HG02870 (cell line): ENCODE measurements around the gene GGCX.
"Not testable (repeated sequence)": the region's sequence is repeated elsewhere in the genome, so short reads cannot be mapped to it uniquely, and the experiment has no call there.

Experiments
- ATAC-seq: cut with Tn5 transposase; IDR thresholded peaks from one replicate; pipeline ENCODE4 v1.9.1; 2021; ENCODE audit warnings: mild to moderate bottlenecking, moderate library complexity; ENCODE audit not compliant: unreplicated experiment

The GGCX gene

DNA sequence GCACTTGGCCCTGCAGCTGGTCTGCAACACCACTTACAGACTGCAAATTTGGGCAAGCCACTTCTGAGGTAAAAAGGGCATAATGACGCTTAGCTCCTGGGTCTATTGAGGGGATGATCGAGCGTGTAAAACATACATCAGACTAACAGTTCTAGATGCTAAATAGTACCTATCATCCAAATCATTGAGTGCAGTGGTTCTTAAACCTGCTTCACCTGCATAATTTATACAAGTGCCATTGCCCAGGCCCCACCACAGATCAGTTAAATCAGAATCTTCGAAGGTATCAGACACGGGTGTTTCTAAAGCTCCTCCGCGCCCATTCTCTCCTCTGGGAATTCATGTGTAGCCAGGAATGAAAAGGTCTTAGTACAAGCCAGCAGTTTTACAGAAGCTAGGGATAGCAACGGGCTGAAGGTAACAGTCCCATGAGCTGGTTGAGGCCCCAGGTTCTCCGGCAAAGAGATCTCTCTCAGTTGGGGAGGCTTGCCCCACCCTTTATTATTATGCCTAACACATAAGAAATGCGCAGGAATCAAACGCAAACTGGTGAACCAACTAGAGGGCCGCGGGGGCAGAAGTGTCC lies 33.5 kb upstream of the GGCX start:
- no peak for ATAC-seq

- no peak for ATAC-seq
Observed at GRCh38 chr2:85593023-85593422, 31.7 kb upstream of the GGCX start.

GRCh38 chr2:85592299-85592698 lies 31.0 kb upstream of the GGCX start:
- ATAC-seq, result not testable (repeated sequence)

GRCh38 chr2:85591563-85591962 lies 30.3 kb upstream of the GGCX start:
- ATAC-seq, result no peak

- ATAC-seq, result no peak
Observed at GRCh38 chr2:85590950-85591349, 29.7 kb upstream of the GGCX start.

DNA sequence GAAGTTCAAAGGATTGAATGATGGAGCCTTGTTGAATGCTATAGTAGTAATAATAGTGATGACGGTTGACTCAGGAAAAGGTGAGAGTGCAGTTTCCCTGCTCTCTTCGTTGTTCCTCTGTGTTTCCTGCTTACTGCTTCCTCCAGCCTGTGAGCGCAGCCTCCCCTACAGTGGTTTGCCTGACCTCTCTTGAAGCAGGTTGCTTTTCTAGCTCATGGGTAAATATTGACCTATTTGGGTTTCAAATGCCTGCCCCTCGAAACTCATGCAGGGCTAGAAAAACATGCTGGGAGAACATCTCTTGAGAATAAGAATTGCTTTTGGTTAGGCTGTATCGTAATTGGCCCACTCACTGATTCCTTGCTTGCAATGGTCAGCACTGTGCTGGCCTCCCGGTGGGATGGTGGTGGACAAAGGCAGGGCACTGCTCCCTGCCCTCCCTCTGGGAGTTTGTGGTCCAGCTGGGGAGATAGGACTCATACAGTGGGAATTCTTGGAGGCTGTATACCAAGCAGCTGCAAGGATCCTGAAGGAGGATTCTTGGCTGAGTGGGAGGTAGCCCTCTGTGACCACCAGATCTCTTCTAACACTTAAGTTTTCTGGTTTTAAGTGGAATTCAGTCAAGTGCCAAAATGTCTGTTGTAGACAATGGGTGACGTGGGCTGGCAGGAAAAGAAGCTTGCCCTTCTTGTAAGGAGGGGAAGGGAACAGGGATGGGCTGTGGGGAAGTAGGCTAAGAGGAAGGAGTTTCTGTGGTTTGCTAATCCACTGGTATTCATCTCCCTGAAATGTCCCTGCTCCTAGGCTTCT lies 28.9 kb upstream of the GGCX start:
- no peak for ATAC-seq

DNA sequence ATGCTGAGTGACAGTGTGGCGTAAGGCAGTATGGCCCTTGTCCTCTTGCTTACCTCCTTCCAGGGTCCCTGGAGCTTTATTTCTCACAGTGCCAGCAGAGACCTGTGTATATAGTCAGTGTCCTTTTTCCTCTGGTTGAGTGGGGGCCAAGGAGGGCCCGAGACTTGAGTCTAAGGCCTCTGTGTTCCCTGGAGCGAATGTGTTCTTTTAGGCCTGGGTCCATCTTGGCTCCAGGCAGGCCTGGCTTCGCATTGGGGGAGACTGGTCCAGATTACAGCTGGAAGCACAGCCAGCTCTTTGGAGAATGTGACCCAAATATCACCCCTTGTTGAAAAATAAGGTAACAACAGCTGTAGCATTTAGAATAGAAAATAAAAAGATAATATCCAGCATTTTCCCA lies 27.9 kb upstream of the GGCX start:
- no peak for ATAC-seq

DNA sequence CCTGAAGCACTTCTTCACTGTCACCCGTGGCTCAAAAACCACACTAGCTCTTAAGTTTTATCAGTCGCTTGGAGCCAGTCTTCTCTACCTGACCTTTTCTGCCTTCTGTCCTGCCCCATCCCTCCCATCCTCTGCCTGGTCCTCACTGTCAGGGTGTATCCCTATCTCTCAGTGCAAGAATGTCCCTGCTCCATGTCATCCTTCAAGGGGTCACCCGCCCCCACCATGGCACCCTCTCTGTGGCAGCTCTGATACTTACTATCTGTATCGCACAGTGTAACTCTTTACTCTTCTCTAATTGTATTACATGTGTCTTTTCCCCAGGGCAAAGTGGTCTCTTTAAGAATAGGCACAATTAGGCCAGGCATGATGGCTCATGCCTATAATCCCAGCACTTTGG lies 27.4 kb upstream of the GGCX start:
- no peak for ATAC-seq

DNA sequence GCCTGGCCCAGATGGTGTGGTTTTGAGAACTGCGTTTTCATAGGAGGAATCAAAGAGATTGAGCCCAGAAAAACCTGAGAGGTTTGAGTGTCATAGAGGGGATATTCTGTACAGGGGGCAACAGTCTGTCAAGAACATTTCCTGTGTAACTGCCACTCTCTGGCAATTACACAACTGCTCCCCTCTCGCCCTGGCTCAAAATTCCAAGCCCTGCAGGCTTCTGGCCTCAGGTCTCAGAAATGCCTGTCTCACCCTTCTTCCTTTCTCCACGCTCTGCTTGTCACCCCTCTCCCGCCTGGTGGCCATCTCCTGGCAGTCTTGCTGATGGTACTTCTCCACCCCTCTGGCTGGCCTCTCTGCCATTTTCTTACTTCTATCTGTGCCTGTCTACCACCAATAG lies 26.9 kb upstream of the GGCX start:
- no peak for ATAC-seq

DNA sequence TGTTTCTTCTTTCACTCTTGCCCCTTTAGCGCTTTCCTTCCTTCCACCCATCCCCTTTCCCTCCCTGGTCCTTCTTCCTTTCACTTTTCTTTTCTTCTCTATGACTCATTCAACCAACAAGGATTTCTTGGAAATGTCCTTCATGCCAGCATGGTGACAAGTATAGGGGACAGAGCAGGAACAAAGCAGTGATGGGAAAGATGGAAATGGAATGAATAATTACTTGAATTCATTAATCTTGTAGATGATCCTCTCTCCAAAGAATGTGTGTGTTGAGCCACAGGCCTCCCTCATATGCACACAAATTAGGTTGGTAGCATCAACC lies 24.4 kb upstream of the GGCX start:
- ATAC-seq, result no peak

DNA sequence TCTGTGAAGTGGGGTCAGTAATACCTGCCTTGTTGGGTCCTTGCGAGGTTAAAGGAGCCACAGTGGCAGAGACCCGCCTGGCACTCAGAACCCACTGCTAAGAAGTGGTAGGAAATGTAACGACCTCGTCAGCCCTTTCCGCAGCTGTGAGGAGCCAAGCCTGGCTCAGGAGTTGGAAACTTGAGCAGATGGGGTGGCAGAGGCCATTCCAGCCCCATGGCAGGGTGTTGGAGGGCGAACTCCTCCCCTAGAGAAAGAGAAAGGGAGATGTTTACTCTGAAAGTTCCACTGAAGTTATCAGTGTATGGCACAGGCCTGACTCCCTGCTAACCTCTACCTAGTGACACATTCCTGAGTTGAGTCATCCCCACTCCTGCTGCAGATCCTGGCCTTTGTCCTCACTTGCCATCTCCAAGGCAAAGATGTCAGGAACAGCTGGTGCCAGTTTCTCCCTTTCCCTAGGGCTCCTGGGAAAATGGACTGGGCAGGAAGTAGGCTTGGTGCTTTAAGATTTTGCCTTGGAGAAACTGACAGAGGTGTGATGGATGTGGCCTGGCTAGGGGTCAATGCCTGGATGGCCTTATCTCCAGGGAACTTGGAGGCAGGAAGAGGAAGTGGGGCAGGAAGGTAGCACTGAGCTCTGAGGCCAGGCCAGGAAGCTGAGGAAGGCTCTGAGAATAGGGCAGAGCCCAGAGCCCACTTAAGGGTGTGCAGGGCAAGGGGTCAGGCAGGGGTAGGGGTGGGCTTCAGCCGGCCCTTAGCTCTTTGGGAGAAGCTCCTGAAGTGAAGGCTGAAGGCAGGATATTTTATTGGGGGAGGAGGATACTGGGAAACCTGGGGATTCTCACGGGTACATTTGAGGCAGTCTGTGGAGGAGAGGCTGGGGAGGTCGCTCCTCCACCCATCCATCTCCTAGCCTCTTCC lies 23.8 kb upstream of the GGCX start:
- peak; percentile 46 for ATAC-seq

GRCh38 chr2:85584354-85584856 lies 23.1 kb upstream of the GGCX start, which contains the start of gene VAMP5:
TSS of gene VAMP5 (plus strand) at chr2:85584431. CDS start at chr2:85584491, 60 bp downstream.
- ATAC-seq, result peak; percentile 17

GRCh38 chr2:85583667-85584353 lies 22.5 kb upstream of the GGCX start:
- ATAC-seq, result peak; percentile 53

GRCh38 chr2:85582492-85582891 lies 21.2 kb upstream of the GGCX start:
- no peak for ATAC-seq

GRCh38 chr2:85580206-85580605 lies 18.9 kb upstream of the GGCX start:
- no peak for ATAC-seq

DNA sequence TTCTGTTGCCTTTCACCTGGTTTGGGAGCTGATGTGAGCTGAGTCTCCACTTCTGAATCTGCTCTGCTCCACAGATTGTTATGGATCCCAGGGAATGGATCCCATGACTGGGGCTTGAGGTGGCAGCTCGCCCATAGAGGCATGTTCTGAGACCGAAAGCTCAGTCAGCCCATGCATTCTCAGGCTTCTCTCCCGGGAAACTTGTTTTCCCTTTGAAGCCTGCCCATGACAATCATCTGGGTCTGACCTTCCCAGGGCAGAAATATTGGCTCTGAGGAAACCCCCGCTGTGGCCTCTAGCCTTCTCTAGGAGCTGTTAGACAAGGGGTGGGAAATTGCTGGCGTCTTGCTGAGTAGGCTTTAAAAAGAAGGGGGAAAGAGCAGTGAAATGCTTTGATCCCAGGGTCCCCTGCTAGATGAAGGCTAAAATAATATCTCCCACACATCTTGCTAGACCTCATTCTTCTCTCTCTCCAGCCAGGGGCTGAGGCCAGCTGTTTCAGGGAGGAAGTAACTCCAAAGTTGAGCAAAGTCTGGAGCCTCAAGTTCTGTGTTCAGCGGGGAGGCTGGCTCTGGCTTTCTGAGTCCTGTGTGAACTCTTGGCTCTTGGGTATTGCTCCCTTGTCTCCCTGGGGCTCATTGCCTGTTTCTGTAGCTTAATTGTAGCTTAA lies 18.1 kb upstream of the GGCX start:
- no peak for ATAC-seq

DNA sequence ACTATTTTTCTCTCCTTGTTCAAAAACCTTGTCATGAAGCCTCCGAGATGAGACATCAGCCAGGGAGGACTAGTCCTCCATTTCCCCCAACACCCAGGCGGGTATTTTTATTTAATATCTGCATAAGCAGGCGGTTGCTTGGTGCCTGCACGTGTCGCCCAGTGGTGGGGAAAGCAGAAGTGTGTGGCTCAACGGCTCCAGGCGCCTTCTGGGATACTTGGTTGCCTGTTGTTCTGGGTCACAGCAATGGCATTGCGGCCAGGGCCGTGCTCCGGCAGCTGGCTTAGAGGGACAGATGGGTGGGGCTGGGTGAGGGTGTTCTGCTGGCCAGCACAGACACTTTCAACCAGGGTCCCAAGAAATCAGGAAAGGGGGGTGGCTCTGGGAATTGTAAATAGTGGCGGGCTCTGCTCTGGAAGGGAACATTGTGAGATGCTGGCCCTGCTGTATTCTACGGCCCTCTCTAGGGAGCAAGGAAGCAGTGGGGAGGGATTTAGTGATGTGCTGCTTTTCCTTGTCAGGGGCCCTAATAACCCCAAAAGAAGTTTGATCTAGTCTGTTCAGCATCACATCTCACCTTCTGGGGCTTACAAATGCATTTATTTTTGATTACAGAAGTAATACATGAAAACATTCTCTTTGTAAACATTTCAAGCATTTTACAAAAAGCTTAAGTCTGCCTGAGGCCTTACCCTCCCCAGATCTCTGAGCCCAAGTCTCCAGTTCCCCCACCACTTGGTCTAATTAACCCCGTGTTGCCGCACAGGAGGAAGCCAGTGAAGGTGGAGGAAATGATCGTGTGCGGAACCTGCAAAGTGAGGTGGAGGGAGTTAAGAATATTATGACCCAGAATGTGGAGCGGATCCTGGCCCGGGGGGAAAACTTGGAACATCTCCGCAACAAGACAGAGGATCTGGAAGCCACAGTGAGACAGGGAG lies 17.2 kb upstream of the GGCX start:
- no peak for ATAC-seq

DNA sequence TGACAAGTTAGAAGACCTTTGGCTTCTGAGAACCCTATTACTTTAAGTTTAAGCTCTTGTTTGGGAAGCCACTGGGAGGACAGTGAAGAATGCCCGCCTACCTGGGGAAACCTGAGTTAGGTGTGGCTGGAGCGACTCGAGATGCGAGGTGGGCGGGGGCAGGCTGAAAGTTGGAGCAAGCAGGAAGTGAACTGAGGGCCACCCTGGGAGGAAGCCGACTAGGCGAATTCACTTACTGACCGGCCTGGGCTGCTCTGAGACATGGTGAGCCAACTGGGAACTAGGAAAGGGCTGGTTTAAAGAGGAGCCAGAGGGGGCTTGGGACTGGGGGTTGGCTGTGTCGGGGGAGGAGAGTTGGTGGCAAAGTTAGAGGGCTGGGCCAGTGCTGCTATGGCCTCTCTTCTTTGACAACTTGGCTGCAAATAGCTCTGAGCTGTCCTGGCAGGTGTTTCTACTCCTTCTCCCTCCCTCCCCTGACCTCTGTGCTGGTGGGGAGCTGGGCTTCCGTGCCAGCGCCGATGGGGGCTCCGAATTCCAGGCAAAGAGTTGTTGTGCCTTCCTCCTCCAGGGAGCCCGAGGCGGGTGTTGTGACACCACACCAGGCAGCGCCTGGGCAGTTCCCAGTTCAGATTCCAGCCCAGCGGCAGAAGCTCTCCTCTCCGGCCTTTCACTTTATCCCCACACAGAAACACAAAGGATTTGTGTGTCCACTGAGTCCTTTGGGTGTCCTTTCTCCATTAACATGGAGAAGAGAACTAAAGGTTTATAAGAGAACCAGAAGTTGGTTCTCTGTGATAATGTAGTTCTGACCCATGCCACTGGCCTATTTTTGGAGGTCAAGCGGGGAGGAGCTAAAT lies 16.3 kb upstream of the GGCX start, which contains the start of gene VAMP8:
VAMP8 (plus strand) TSS at position 201 of the 857 bp plus-strand sequence; CDS start at position 262, 61 bp downstream.
- ATAC-seq, result peak; percentile 72
